Coronary artery (tissue), 2 donors: ENCODE results near the gene HMMR.

Source experiments
- DNase-seq: peaks from one replicate; pipeline ENCODE4 v3.0.0-alpha.2; 2017; ENCODE audit warnings: low spot score
- H3K27ac ChIP-seq, 2 donors: fragments of 200-600 bp; sonication (generic); one replicate each; pipeline ENCODE4 v1.5.1; 2016 to 2019
- H3K4me3 ChIP-seq: fragments of 200-600 bp; sonication (generic); 2 replicates; pipeline ENCODE4 v1.5.1; 2016; ENCODE audit warnings: mild to moderate bottlenecking, moderate library complexity
- TF ChIP-seq, protein P1 (sequence below): fragments of 200-600 bp; sonication (generic); IDR thresholded peaks from one replicate; pipeline ENCODE4 v1.5.1; 2019; ENCODE audit warnings: antibody characterized with exemption

The HMMR gene

DNA sequence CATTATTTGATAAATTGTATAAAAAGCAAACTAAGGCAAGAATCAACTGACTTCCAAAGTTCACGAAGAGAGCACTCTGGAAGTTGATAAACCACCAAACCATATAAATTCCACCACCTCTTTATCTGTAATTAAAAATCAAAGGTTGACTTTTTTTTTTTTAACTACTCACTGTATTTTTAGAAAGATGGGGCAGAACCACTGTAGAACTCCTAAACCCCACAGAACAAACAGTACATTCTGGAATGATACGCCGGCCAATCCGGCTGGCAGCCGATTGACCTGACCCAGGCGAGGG lies 23.5 kb upstream of the HMMR start:
- no peak for DNase-seq
- Histone ChIP-seq H3K4me3 (peak overlapping the region; percentile 97), H3K27ac (peak overlapping the region; percentile 84 to 94)
- TF ChIP-seq, protein P1, sequence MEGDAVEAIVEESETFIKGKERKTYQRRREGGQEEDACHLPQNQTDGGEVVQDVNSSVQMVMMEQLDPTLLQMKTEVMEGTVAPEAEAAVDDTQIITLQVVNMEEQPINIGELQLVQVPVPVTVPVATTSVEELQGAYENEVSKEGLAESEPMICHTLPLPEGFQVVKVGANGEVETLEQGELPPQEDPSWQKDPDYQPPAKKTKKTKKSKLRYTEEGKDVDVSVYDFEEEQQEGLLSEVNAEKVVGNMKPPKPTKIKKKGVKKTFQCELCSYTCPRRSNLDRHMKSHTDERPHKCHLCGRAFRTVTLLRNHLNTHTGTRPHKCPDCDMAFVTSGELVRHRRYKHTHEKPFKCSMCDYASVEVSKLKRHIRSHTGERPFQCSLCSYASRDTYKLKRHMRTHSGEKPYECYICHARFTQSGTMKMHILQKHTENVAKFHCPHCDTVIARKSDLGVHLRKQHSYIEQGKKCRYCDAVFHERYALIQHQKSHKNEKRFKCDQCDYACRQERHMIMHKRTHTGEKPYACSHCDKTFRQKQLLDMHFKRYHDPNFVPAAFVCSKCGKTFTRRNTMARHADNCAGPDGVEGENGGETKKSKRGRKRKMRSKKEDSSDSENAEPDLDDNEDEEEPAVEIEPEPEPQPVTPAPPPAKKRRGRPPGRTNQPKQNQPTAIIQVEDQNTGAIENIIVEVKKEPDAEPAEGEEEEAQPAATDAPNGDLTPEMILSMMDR = no peak

DNA sequence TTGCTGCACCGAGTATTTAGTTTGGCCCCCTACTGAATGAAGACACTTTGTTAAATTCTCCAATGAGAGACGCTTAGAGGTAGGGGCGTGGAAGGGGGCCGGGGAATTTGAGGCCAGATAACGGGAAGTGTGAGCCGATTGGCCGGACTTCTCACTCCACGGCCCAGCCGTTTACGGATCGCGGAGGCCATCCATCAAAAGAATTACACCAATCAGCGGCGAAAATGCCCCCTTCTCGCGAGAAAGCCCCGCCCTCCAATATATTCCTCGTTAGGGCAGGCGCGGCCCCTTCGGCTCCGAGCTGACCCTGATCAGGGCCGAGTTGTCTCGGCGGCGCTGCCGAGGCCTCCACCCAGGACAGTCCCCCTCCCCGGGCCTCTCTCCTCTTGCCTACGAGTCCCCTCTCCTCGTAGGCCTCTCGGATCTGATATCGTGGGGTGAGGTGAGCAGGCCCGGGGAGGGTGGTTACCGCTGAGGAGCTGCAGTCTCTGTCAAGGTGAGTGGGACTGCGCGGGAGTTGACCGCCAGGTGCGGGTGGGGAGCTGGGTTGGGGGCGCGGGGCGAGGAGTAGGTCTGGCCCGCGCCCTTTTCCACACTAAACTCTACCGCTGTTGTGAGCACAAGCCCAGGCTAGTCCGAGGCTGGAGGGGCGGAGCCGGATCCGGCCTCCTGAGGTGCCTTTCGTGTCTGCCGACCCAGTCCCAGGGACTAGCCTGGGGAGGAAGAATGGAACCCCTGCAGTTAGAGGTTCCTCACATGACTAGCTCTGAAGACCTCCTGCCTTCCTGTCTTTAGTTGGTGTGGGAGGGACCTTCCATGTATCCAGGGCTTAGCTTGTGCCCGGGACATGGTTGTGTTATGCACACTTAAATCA lies 22.9 kb upstream of the HMMR start, which contains the start of gene CCNG1:
Gene CCNG1, plus strand, starts transcription at position 287 of the 874 bp plus-strand sequence. CDS start 1,662 bp downstream, outside the sequence.
- TF ChIP-seq, protein P1 = no peak
- Histone ChIP-seq H3K27ac (peak within 1 kb of the TSS; percentile 84 to 94), H3K4me3 (peak within 1 kb of the TSS; percentile 97)
- DNase-seq = peak; percentile 96

DNA sequence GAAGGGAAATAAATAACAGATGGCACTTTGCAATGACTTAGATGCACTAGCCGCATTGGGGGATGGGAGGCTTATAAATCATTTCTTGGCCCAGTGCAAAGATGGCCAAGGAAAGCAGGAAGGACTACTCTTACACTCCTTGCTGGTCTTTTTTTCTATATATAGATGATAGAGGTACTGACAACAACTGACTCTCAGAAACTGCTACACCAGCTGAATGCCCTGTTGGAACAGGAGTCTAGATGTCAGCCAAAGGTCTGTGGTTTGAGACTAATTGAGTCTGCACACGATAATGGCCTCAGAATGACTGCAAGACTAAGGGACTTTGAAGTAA lies 21.4 kb upstream of the HMMR start:
- no peak for DNase-seq
- TF ChIP-seq, protein P1 = no peak
- H3K4me3 ChIP-seq = peak overlapping the region; percentile 19
- no peak overlapping the region for H3K27ac ChIP-seq

DNA sequence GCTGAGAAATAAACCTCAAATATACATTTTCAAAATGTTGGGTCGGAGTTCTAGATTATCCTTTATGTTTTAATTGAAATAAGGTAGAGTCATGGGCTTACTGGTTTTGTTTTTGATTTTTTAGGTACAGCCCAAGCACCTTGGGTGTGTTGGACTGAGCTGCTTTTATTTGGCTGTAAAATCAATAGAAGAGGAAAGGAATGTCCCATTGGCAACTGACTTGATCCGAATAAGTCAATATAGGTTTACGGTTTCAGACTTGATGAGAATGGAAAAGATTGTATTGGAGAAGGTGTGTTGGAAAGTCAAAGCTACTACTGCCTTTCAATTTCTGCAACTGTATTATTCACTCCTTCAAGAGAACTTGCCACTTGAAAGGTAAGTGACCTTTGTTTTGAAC lies 19.5 kb upstream of the HMMR start:
- Histone ChIP-seq H3K4me3 (no peak overlapping the region), H3K27ac (no peak overlapping the region)
- TF ChIP-seq, protein P1 = no peak
- DNase-seq = no peak

DNA sequence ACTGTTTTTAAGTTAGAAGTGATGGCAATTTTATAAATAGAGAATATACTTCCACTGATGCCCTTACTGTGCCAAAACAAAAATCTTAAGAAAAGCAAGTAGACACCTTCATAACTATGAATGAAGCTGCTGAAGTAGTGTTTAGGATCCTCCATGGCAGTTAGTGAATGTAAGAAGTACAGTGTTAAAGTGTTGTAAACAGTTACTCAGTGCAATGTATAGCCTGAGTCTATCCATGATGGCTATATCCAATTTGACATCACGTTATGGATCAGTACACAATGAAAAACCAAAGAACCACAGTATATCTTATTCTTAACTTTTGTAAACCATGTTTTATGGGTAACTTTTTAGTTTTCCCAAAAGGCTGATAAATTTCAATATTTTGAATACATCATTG lies 15.9 kb upstream of the HMMR start:
- TF ChIP-seq, protein P1 = no peak
- Histone ChIP-seq H3K27ac (no peak overlapping the region), H3K4me3 (no peak overlapping the region)
- DNase-seq = no peak

DNA sequence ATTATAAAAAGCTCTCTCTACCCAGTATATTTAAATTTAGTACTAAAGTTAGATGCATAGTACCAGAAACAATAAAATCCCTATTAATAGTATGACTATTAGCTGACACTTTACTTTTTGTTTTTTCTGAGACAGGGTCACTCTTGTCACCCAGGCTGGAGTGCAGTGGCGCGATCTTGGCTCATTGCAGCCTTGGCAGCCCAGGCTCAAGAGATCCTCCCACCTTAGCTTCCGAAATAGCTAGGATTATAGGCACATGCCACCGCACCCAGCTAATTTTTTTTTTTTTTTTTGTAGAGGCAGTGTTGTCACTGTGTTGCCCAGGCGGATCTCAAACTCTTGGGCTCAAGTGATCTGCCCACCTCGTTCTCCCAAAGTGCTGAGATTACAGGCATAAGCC lies 15.1 kb upstream of the HMMR start:
- DNase-seq = no peak
- TF ChIP-seq, protein P1 = no peak
- Histone ChIP-seq H3K27ac (no peak overlapping the region), H3K4me3 (no peak overlapping the region)

DNA sequence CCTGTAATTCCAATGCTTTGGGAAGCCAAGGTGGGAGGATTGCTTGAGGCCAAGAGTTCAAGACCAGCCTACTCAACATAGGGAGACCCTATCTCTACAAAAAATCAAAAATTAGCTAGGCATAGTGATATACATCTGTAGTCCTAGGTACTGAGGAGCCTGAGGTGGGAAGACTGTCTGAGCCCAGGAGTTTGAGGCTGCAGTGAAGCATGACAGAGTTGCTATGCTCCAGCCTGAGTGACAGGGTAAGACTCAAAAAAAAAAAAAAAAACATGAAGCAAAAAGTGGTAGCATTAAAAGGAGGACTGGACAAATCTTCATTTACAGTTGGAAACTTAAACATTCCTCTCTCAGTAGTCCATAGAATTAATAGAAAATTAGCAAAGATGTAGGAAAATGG lies 13.2 kb upstream of the HMMR start:
- Histone ChIP-seq H3K4me3 (no peak overlapping the region), H3K27ac (no peak overlapping the region)
- TF ChIP-seq, protein P1 = no peak
- no peak for DNase-seq
